ENCODE measurements around the gene B4GALT5. TPM values are rescaled to one million over a fixed set of nuclear protein-coding genes. Genes with fewer than 3 reads are reported as not detected.

B4GALT5 gene
- total RNA-seq, 1 experiment from 2014 or later, result 62.4 TPM

DNA sequence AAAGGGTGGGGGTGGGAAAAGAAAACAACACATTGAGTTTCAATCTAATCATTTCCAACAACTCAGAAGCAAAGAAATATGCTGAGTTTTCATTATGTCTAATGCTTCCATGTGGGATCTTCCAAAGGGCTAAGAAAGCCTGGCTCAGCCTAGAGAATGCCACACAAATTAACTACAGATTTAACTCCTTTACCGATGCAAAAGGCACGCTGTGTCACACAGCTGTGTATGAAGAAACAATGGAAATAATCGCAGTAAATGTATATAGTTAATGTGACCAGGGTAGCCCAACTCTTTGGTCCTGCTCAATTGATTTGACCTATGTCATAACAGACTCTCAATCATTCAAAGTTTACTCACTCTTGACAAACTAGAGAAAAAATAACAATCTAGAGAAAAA, 17.8 kb downstream of the B4GALT5 start:
- H3K27ac Mint-ChIP-seq, result peak overlapping the region; percentile 36
- H3K27me3 Mint-ChIP-seq (ENCODE audit: low read depth), result no peaks in the 10 kb centered on the region
- ATAC-seq (no peak), DNase-seq (ENCODE audit: low spot score) (no peak)
- no peak overlapping the region for H3K4me3 Mint-ChIP-seq
- ChIA-PET POLR2A (no interaction called here), CTCF (interaction anchor here (1.1 kb wide), 1 partner anchor 11 kb away, joined by 4 read pairs; no protein-coding TSS in a partner anchor)
- TF ChIP-seq, protein P1, sequence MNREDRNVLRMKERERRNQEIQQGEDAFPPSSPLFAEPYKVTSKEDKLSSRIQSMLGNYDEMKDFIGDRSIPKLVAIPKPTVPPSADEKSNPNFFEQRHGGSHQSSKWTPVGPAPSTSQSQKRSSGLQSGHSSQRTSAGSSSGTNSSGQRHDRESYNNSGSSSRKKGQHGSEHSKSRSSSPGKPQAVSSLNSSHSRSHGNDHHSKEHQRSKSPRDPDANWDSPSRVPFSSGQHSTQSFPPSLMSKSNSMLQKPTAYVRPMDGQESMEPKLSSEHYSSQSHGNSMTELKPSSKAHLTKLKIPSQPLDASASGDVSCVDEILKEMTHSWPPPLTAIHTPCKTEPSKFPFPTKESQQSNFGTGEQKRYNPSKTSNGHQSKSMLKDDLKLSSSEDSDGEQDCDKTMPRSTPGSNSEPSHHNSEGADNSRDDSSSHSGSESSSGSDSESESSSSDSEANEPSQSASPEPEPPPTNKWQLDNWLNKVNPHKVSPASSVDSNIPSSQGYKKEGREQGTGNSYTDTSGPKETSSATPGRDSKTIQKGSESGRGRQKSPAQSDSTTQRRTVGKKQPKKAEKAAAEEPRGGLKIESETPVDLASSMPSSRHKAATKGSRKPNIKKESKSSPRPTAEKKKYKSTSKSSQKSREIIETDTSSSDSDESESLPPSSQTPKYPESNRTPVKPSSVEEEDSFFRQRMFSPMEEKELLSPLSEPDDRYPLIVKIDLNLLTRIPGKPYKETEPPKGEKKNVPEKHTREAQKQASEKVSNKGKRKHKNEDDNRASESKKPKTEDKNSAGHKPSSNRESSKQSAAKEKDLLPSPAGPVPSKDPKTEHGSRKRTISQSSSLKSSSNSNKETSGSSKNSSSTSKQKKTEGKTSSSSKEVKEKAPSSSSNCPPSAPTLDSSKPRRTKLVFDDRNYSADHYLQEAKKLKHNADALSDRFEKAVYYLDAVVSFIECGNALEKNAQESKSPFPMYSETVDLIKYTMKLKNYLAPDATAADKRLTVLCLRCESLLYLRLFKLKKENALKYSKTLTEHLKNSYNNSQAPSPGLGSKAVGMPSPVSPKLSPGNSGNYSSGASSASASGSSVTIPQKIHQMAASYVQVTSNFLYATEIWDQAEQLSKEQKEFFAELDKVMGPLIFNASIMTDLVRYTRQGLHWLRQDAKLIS (CRISPR knock-in tag; IDR thresholded peaks at IDR 0.05; ENCODE audit: borderline replicate concordance), result no peak
- TF ChIP-seq FOXK1 (CRISPR knock-in tag; IDR thresholded peaks at IDR 0.05), result no peak
- TF ChIP-seq CREB1 (CRISPR knock-in tag; IDR thresholded peaks at IDR 0.05), result no peak
- TF ChIP-seq SOX15 (CRISPR knock-in tag; IDR thresholded peaks at IDR 0.05), result no peak
- peaks cover 89% of the 10 kb centered on the region for H3K4me1 Mint-ChIP-seq
- no peaks in the 10 kb centered on the region for H3K36me3 Mint-ChIP-seq
- H3K9me3 Mint-ChIP-seq, result no peaks in the 10 kb centered on the region

DNA sequence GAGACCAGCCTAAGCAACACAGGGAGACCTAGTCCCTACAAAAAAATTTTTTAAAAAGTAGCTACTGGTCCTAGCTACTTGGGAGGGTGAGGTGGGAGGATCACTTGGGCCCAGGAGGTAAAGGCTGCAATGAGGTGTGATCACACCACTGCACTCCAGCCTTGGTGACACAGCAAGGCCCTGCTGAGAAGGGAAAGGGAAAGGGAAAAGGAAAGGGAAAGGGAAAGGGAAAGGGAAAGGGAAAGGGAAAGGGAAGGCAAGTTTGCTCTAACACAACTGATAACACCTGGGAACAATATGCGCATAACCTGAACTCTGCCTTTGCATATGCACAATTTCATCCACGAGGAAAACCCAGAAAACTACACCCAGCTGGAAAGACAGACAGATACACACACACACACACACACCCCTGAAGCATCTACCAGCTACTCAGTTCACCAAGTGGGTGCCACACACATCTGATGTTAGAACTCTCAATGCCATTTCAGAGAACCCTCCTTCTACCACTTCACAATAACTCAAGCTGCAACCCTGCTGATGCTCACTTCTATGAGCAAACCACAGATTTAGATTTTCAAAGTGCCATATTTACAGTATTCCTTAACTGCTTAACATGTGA, 19.1 kb downstream of the B4GALT5 start:
- Mint-ChIP-seq H3K36me3 (no peaks in the 10 kb centered on the region), H3K4me3 (peak overlapping the region; percentile 32), H3K27me3 (ENCODE audit: low read depth) (no peaks in the 10 kb centered on the region), H3K9me3 (no peaks in the 10 kb centered on the region), H3K4me1 (peaks cover 88% of the 10 kb centered on the region), H3K27ac (peak overlapping the region; percentile 95)
- TF ChIP-seq, protein P2, sequence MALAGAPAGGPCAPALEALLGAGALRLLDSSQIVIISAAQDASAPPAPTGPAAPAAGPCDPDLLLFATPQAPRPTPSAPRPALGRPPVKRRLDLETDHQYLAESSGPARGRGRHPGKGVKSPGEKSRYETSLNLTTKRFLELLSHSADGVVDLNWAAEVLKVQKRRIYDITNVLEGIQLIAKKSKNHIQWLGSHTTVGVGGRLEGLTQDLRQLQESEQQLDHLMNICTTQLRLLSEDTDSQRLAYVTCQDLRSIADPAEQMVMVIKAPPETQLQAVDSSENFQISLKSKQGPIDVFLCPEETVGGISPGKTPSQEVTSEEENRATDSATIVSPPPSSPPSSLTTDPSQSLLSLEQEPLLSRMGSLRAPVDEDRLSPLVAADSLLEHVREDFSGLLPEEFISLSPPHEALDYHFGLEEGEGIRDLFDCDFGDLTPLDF (CRISPR knock-in tag; IDR thresholded peaks at IDR 0.05), result no peak
- TF ChIP-seq ETV6 (CRISPR knock-in tag; IDR thresholded peaks at IDR 0.05), result peak; percentile 97
- ChIA-PET POLR2A (interaction anchor here (0.7 to 2.1 kb wide), 2 partner anchors 15 to 19 kb away, joined by 3 to 8 read pairs; partner anchors contain the start of gene B4GALT5), CTCF (interaction anchor here (0.7 to 1.4 kb wide), 6 partner anchors 12 to 246 kb away, joined by 3 to 4 read pairs (median 4); no protein-coding TSS in a partner anchor)
- DNase-seq (ENCODE audit: low spot score), result no peak
- peak; percentile 51 for ATAC-seq

DNA sequence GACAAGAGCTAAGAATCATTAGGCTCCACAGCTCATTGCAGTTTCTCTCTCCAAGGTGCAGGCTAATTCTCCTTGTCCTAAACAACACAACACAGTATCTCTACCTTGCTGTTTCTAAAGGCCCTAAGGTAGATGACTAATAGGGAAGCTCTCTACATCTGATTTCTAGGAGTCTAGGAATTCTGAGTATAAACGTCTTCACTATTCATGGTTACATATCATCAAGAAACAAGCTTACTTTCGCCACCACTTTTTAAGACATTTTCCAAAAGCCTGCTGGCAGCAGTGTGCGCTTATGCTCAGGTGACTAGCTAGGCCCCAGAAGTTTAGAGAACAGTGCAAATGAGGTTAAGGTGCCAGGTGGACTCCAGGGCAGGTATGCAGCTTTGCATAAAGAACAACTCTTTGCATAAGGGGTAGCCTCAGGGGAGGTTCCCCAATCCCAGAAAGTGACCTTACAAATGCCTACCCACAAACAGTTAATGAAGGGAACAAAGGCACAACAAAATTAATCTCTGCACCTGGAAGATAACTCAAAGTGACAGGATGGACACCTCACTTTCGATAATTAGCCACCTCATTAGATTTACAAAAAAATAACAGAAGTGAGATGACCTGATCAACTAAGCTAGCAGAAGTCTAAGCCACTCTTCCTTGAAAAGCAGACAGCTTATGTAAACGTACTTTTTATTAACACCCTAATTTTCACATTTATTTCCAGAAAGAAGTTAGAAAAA, 20.1 kb downstream of the B4GALT5 start:
- CTCF ChIA-PET, result interaction anchor here (1.0 to 1.4 kb wide), 4 partner anchors 92 to 195 kb away, joined by 3 to 4 read pairs (median 4); no protein-coding TSS in a partner anchor
- DNase-seq (ENCODE audit: low spot score) (no peak), ATAC-seq (no peak)
- Mint-ChIP-seq H3K9me3 (no peaks in the 10 kb centered on the region), H3K27ac (peak overlapping the region; percentile 95), H3K4me3 (peak overlapping the region; percentile 22), H3K36me3 (no peaks in the 10 kb centered on the region), H3K4me1 (peaks cover 88% of the 10 kb centered on the region), H3K27me3 (ENCODE audit: low read depth) (no peaks in the 10 kb centered on the region)
- POLR2A ChIA-PET, result interaction anchor here (0.9 to 2.1 kb wide), 2 partner anchors 13 to 20 kb away, joined by 4 to 8 read pairs; partner anchors contain the start of gene B4GALT5
- TF ChIP-seq RELA (CRISPR knock-in tag; IDR thresholded peaks at IDR 0.05; ENCODE audit: borderline replicate concordance) (no peak), ATF1 (CRISPR knock-in tag; IDR thresholded peaks at IDR 0.05) (no peak), NR1H2 (CRISPR knock-in tag; IDR thresholded peaks at IDR 0.05) (no peak), CBFB (CRISPR knock-in tag; IDR thresholded peaks at IDR 0.05; ENCODE audit: low read depth) (no peak), CREB1 (CRISPR knock-in tag; IDR thresholded peaks at IDR 0.05) (no peak), PRRX2 (CRISPR knock-in tag; IDR thresholded peaks at IDR 0.05) (no peak), HMGXB4 (CRISPR knock-in tag; IDR thresholded peaks at IDR 0.05) (no peak)
- TF ChIP-seq, protein P3, sequence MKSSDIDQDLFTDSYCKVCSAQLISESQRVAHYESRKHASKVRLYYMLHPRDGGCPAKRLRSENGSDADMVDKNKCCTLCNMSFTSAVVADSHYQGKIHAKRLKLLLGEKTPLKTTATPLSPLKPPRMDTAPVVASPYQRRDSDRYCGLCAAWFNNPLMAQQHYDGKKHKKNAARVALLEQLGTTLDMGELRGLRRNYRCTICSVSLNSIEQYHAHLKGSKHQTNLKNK (CRISPR knock-in tag; IDR thresholded peaks at IDR 0.05), result no peak
- TF ChIP-seq, protein P4, sequence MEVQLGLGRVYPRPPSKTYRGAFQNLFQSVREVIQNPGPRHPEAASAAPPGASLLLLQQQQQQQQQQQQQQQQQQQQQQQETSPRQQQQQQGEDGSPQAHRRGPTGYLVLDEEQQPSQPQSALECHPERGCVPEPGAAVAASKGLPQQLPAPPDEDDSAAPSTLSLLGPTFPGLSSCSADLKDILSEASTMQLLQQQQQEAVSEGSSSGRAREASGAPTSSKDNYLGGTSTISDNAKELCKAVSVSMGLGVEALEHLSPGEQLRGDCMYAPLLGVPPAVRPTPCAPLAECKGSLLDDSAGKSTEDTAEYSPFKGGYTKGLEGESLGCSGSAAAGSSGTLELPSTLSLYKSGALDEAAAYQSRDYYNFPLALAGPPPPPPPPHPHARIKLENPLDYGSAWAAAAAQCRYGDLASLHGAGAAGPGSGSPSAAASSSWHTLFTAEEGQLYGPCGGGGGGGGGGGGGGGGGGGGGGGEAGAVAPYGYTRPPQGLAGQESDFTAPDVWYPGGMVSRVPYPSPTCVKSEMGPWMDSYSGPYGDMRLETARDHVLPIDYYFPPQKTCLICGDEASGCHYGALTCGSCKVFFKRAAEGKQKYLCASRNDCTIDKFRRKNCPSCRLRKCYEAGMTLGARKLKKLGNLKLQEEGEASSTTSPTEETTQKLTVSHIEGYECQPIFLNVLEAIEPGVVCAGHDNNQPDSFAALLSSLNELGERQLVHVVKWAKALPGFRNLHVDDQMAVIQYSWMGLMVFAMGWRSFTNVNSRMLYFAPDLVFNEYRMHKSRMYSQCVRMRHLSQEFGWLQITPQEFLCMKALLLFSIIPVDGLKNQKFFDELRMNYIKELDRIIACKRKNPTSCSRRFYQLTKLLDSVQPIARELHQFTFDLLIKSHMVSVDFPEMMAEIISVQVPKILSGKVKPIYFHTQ (CRISPR knock-in tag; IDR thresholded peaks at IDR 0.05), result no peak
- TF ChIP-seq, protein P5, sequence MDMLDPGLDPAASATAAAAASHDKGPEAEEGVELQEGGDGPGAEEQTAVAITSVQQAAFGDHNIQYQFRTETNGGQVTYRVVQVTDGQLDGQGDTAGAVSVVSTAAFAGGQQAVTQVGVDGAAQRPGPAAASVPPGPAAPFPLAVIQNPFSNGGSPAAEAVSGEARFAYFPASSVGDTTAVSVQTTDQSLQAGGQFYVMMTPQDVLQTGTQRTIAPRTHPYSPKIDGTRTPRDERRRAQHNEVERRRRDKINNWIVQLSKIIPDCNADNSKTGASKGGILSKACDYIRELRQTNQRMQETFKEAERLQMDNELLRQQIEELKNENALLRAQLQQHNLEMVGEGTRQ (CRISPR knock-in tag; IDR thresholded peaks at IDR 0.05), result no peak
